ENCODE measurements around the gene CCDC71.

The CCDC71 gene

DNA sequence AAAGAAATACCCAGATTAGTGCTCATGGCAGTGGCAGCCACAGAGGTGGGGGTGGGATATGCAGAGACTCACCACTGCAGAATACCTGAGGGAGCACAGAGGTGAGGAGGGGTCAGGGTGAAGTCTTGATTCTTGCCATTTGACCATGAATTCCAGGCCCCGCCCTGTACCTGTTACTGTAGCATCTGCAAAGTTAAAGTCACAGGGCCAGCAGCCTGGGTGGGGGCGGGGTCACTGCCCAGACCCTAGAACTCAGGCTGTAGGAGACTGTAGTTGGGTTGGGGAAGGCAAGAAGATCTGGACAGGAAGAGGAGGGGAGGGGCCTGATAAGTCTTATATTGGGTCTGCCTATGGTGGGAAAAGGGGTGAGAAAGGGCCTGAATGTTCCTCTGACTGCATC lies 14.5 kb downstream of the CCDC71 start:
- Histone ChIP-seq H3K79me2 (ENCODE audit: low read length) (no peaks in the 10 kb centered on the region), H3K4me2 (ENCODE audit: low read depth, low read length) (no peak overlapping the region), H3K9ac (ENCODE audit: low read length) (no peak overlapping the region), H3K9me3 (replicated peaks; ENCODE audit: insufficient read depth, low read length) (no peaks in the 10 kb centered on the region), H3K9me2 (replicated peaks; ENCODE audit: insufficient read depth, low read length) (no peaks in the 10 kb centered on the region), H4K20me1 (ENCODE audit: insufficient read depth, low read length) (no peaks in the 10 kb centered on the region), H3K36me3 (replicated peaks; ENCODE audit: insufficient read depth, low read length) (no peaks in the 10 kb centered on the region), H3K27ac (ENCODE audit: low read length) (no peak overlapping the region), H3K27me3 (replicated peaks; ENCODE audit: insufficient read depth, low read length) (no peaks in the 10 kb centered on the region), H3K4me1 (ENCODE audit: low read length) (no peaks in the 10 kb centered on the region), H3K4me3 (ENCODE audit: low read length) (no peak overlapping the region), H2AFZ (ENCODE audit: low read length) (no peak overlapping the region), H3F3A (ENCODE audit: insufficient read depth, low read length) (no peaks in the 10 kb centered on the region)
- TF ChIP-seq EZH2 (optimal IDR thresholded peaks at IDR 0.05; ENCODE audit: low read depth, low read length) (no peak), EZH2phosphoT487 (IDR thresholded peaks at IDR 0.05; ENCODE audit: low read length) (no peak)
- TF ChIP-seq, protein P1, sequence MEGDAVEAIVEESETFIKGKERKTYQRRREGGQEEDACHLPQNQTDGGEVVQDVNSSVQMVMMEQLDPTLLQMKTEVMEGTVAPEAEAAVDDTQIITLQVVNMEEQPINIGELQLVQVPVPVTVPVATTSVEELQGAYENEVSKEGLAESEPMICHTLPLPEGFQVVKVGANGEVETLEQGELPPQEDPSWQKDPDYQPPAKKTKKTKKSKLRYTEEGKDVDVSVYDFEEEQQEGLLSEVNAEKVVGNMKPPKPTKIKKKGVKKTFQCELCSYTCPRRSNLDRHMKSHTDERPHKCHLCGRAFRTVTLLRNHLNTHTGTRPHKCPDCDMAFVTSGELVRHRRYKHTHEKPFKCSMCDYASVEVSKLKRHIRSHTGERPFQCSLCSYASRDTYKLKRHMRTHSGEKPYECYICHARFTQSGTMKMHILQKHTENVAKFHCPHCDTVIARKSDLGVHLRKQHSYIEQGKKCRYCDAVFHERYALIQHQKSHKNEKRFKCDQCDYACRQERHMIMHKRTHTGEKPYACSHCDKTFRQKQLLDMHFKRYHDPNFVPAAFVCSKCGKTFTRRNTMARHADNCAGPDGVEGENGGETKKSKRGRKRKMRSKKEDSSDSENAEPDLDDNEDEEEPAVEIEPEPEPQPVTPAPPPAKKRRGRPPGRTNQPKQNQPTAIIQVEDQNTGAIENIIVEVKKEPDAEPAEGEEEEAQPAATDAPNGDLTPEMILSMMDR (IDR thresholded peaks at IDR 0.05; ENCODE audit: low read length) = no peak
- DNase-seq = no peak

GRCh38 chr3:49148159-49148558 lies 18.0 kb downstream of the CCDC71 start:
- H4K20me1 ChIP-seq (ENCODE audit: insufficient read depth, low read length) = no peaks in the 10 kb centered on the region
- H3K9ac ChIP-seq (ENCODE audit: low read length) = no peak overlapping the region
- H3K36me3 ChIP-seq (replicated peaks; ENCODE audit: insufficient read depth, low read length) = no peaks in the 10 kb centered on the region
- no peak overlapping the region for H3K4me2 ChIP-seq (ENCODE audit: low read depth, low read length)
- H3K4me1 ChIP-seq (ENCODE audit: low read length) = no peaks in the 10 kb centered on the region
- no peak overlapping the region for H3K4me3 ChIP-seq (ENCODE audit: low read length)
- TF ChIP-seq EZH2phosphoT487 (IDR thresholded peaks at IDR 0.05; ENCODE audit: low read length) = no peak
- H3F3A ChIP-seq (ENCODE audit: insufficient read depth, low read length) = no peaks in the 10 kb centered on the region
- no peaks in the 10 kb centered on the region for H3K79me2 ChIP-seq (ENCODE audit: low read length)
- H3K9me2 ChIP-seq (replicated peaks; ENCODE audit: insufficient read depth, low read length) = no peaks in the 10 kb centered on the region
- no peak overlapping the region for H2AFZ ChIP-seq (ENCODE audit: low read length)
- H3K27me3 ChIP-seq (replicated peaks; ENCODE audit: insufficient read depth, low read length) = no peaks in the 10 kb centered on the region
- no peaks in the 10 kb centered on the region for H3K9me3 ChIP-seq (replicated peaks; ENCODE audit: insufficient read depth, low read length)
- no peak overlapping the region for H3K27ac ChIP-seq (ENCODE audit: low read length)
- DNase-seq = no peak

DNA sequence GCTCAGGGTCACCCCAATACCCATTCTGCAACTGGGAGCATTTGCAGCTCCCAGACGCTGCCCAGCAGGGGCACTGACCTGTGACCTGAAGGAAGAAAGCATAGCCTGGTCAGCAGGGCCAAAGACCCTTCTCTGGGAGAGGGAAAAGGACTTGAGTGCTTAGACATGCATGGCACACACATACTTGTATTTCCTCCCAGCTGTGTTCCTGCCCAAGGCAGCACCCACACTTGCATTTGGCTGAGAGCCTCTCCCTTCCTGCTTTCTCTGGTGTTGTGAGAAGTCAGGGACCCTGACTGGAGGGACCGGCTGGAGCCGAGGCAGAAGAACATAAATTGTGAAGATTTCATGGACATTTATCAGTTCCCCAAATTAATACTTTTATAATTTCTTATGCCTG lies 26.1 kb downstream of the CCDC71 start:
- no peaks in the 10 kb centered on the region for H3K9me3 ChIP-seq (replicated peaks; ENCODE audit: insufficient read depth, low read length)
- no peak for DNase-seq
- TF ChIP-seq EZH2phosphoT487 (IDR thresholded peaks at IDR 0.05; ENCODE audit: low read length) (no peak), EZH2 (optimal IDR thresholded peaks at IDR 0.05; ENCODE audit: low read depth, low read length) (no peak)
- TF ChIP-seq, protein P1 (IDR thresholded peaks at IDR 0.05; ENCODE audit: low read length) = no peak
- no peak overlapping the region for H3K4me2 ChIP-seq (ENCODE audit: low read depth, low read length)
- H3K27ac ChIP-seq (ENCODE audit: low read length) = no peak overlapping the region
- no peaks in the 10 kb centered on the region for H3K9me2 ChIP-seq (replicated peaks; ENCODE audit: insufficient read depth, low read length)
- H3K9ac ChIP-seq (ENCODE audit: low read length) = no peak overlapping the region
- H3K36me3 ChIP-seq (replicated peaks; ENCODE audit: insufficient read depth, low read length) = no peaks in the 10 kb centered on the region
- H3K27me3 ChIP-seq (replicated peaks; ENCODE audit: insufficient read depth, low read length) = no peaks in the 10 kb centered on the region; the same call in 1 of the 2 replicates
- H3K4me3 ChIP-seq (ENCODE audit: low read length) = no peak overlapping the region
- H3K79me2 ChIP-seq (ENCODE audit: low read length) = no peaks in the 10 kb centered on the region
- H3F3A ChIP-seq (ENCODE audit: insufficient read depth, low read length) = no peaks in the 10 kb centered on the region
- H2AFZ ChIP-seq (ENCODE audit: low read length) = no peak overlapping the region
- no peaks in the 10 kb centered on the region for H4K20me1 ChIP-seq (ENCODE audit: insufficient read depth, low read length)
- no peaks in the 10 kb centered on the region for H3K4me1 ChIP-seq (ENCODE audit: low read length)

GRCh38 chr3:49135499-49135898 lies 30.6 kb downstream of the CCDC71 start:
- Histone ChIP-seq H3F3A (ENCODE audit: insufficient read depth, low read length) (no peaks in the 10 kb centered on the region), H3K4me1 (ENCODE audit: low read length) (no peaks in the 10 kb centered on the region), H3K9me2 (replicated peaks; ENCODE audit: insufficient read depth, low read length) (no peaks in the 10 kb centered on the region), H3K36me3 (replicated peaks; ENCODE audit: insufficient read depth, low read length) (no peaks in the 10 kb centered on the region), H3K4me3 (ENCODE audit: low read length) (no peak overlapping the region), H3K79me2 (ENCODE audit: low read length) (no peaks in the 10 kb centered on the region), H3K27me3 (replicated peaks; ENCODE audit: insufficient read depth, low read length) (no peaks in the 10 kb centered on the region; the same call in 1 of the 2 replicates), H3K27ac (ENCODE audit: low read length) (no peak overlapping the region), H3K9ac (ENCODE audit: low read length) (no peak overlapping the region), H3K9me3 (replicated peaks; ENCODE audit: insufficient read depth, low read length) (no peaks in the 10 kb centered on the region), H4K20me1 (ENCODE audit: insufficient read depth, low read length) (no peaks in the 10 kb centered on the region), H3K4me2 (ENCODE audit: low read depth, low read length) (no peak overlapping the region), H2AFZ (ENCODE audit: low read length) (no peak overlapping the region)
- no peak for DNase-seq
- no peak for TF ChIP-seq EZH2 (optimal IDR thresholded peaks at IDR 0.05; ENCODE audit: low read depth, low read length)
- TF ChIP-seq EZH2phosphoT487 (IDR thresholded peaks at IDR 0.05; ENCODE audit: low read length) = no peak
- TF ChIP-seq, protein P1 (IDR thresholded peaks at IDR 0.05; ENCODE audit: low read length) = no peak
